SK-N-SH treated with all-trans-retinoic acid at 6 μM for 48 hours (cell line): ENCODE results near the gene CCBE1.

Source experiments
- ATAC-seq: fragments of 200-7000 bp; cut with Tn5 transposase; 3 replicates; pipeline ENCODE4 v1.9.1; 2020; ENCODE audit warnings: mild to moderate bottlenecking, moderate library complexity
- ARNTL ChIP-seq: fragments of 450-650 bp; formaldehyde crosslinking; IDR thresholded peaks from 2 replicates; pipeline ENCODE4 v1.5.0; 2020; ENCODE audit warnings: low read depth, mild to moderate bottlenecking, moderate library complexity, borderline replicate concordance
- BACH2 ChIP-seq: fragments of 250-450 bp; sonication (Bioruptor Pico); IDR thresholded peaks from 2 replicates; pipeline ENCODE4 v1.9.0; 2021; ENCODE audit warnings: mild to moderate bottlenecking, borderline replicate concordance
- CREB5 ChIP-seq: fragments of 250-450 bp; sonication (Bioruptor Pico); IDR thresholded peaks from 2 replicates; pipeline ENCODE4 v1.5.1; 2020; ENCODE audit warnings: low read depth, mild to moderate bottlenecking, moderate library complexity
- CSDC2 ChIP-seq: fragments of 250-450 bp; sonication (Bioruptor Pico); IDR thresholded peaks from 2 replicates; pipeline ENCODE4 v1.5.0; 2020; ENCODE audit warnings: mild to moderate bottlenecking, moderate library complexity
- CSRNP3 ChIP-seq: fragments of 250-450 bp; sonication (Bioruptor Pico); IDR thresholded peaks from 2 replicates; pipeline ENCODE4 v1.5.1; 2021; ENCODE audit warnings: mild to moderate bottlenecking, moderate library complexity
- ESRRG ChIP-seq: fragments of 250-450 bp; sonication (Bioruptor Pico); IDR thresholded peaks from 2 replicates; pipeline ENCODE4 v1.6.1; 2021; ENCODE audit warnings: mild to moderate bottlenecking
- OSR1 ChIP-seq: fragments of 250-450 bp; sonication (Bioruptor Pico); IDR thresholded peaks from 2 replicates; pipeline ENCODE4 v1.8.0; 2022; ENCODE audit warnings: moderate library complexity, mild to moderate bottlenecking, inconsistent platforms
- PATZ1 ChIP-seq: fragments of 250-450 bp; sonication (Bioruptor Pico); IDR thresholded peaks from 2 replicates; pipeline ENCODE4 v1.8.0; 2020; ENCODE audit warnings: mild to moderate bottlenecking, moderate library complexity, borderline replicate concordance
- POU6F1 ChIP-seq: fragments of 250-450 bp; sonication (Bioruptor Pico); IDR thresholded peaks from 2 replicates; pipeline ENCODE4 v1.8.0; 2021; ENCODE audit warnings: low read depth, mild to moderate bottlenecking, moderate library complexity, borderline replicate concordance
- PPARA ChIP-seq: fragments of 250-450 bp; sonication (Bioruptor Pico); IDR thresholded peaks from 2 replicates; pipeline ENCODE4 v1.5.0; 2020; ENCODE audit warnings: mild to moderate bottlenecking, borderline replicate concordance
- RARB ChIP-seq: fragments of 250-450 bp; sonication (Bioruptor Pico); IDR thresholded peaks from 2 replicates; pipeline ENCODE4 v1.8.0; 2021; ENCODE audit warnings: mild to moderate bottlenecking, moderate library complexity
- SNAI2 ChIP-seq: fragments of 250-450 bp; sonication (Bioruptor Pico); IDR thresholded peaks from 2 replicates; pipeline ENCODE4 v1.5.0; 2020; ENCODE audit warnings: mild to moderate bottlenecking, moderate library complexity
- TCF4 ChIP-seq: fragments of 250-450 bp; sonication (Bioruptor Pico); IDR thresholded peaks from 2 replicates; pipeline ENCODE4 v1.8.0; 2021; ENCODE audit warnings: mild to moderate bottlenecking, moderate library complexity, borderline replicate concordance
- TOX ChIP-seq: fragments of 250-450 bp; sonication (Bioruptor Pico); IDR thresholded peaks from 2 replicates; pipeline ENCODE4 v1.8.0; 2021; ENCODE audit warnings: mild to moderate bottlenecking, moderate library complexity, borderline replicate concordance
- ZC3H10 ChIP-seq: fragments of 250-450 bp; sonication (Bioruptor Pico); IDR thresholded peaks from 2 replicates; pipeline ENCODE4 v1.5.1; 2021; ENCODE audit warnings: mild to moderate bottlenecking, moderate library complexity
- ZFP3 ChIP-seq: fragments of 250-450 bp; sonication (Bioruptor Pico); IDR thresholded peaks from 2 replicates; pipeline ENCODE4 v1.5.0; 2020; ENCODE audit warnings: mild to moderate bottlenecking, moderate library complexity
- ZFP30 ChIP-seq: fragments of 450-650 bp; formaldehyde crosslinking; IDR thresholded peaks from 2 replicates; pipeline ENCODE4 v1.5.0; 2022; ENCODE audit warnings: mild to moderate bottlenecking, moderate library complexity
- ZNF565 ChIP-seq: fragments of 450-650 bp; formaldehyde crosslinking; conservative IDR thresholded peaks from 2 replicates; pipeline ENCODE4 v1.5.0; 2020; ENCODE audit warnings: low read depth, mild to moderate bottlenecking, moderate library complexity
- ZNF70 ChIP-seq: fragments of 450-650 bp; formaldehyde crosslinking; IDR thresholded peaks from 2 replicates; pipeline ENCODE4 v1.5.0; 2020; ENCODE audit warnings: mild to moderate bottlenecking, moderate library complexity
- ZNF8 ChIP-seq: fragments of 450-650 bp; formaldehyde crosslinking; IDR thresholded peaks from 2 replicates; pipeline ENCODE4 v1.5.0; 2020; ENCODE audit warnings: mild to moderate bottlenecking, moderate library complexity

The CCBE1 gene

DNA sequence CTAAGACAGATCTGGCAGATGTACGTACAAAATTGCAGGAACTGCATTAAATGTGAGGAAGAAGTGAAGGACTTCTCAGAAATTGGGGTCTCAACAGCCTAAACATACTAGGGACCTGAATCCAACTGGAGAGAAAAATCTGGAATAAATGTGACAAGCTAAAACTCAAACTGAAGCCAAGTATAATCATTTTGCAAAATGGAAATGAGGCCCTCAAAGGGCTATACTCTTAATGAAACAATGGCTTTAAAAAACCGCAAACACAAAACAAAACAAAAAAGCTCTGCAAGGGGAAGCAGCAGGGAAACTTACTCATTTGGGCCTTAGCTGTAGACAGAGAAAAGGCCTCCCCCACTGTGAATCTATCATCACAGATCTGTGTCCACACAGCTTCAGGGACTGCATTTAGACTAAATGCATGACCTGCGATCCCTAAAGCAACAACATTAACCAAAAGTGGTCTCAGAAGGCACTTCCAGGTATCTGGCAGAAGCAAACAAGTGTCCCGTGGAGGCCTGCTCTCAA is 63.2 kb downstream of the CCBE1 start (continued):
- TF ChIP-seq ESRRG (CRISPR knock-in tag) = no peak
- no peak for TF ChIP-seq PPARA (CRISPR knock-in tag)
- TF ChIP-seq ZFP3 = no peak
- no peak for TF ChIP-seq OSR1 (CRISPR knock-in tag)
- no peak for TF ChIP-seq CSRNP3 (CRISPR knock-in tag)
- no peak for TF ChIP-seq ARNTL (CRISPR knock-in tag)
- no peak for TF ChIP-seq ZC3H10 (CRISPR knock-in tag)
- TF ChIP-seq TCF4 = no peak

DNA sequence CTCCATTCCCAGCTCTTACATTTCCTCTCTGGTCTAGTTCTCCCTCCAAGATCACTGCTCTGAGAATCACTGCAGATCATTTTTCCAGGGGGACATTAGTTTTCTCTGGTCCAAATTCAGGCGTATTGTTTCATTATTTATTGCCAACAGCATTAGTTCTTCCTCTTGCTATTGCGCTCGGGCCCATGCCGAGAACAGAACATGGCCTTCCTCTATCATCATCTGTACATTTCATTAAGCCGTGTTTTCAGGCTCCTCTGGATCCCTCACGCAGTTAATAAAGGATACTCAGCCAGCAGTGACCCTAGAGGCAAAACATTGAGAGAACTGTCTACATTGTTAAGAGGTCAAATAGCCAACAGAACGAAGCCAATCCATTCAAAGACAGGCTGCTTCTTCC is 63.9 kb downstream of the CCBE1 start:
- TF ChIP-seq ZFP30 (CRISPR knock-in tag) = no peak
- no peak for TF ChIP-seq CREB5
- TF ChIP-seq CSRNP3 (CRISPR knock-in tag) = no peak
- no peak for ATAC-seq

- peak; percentile 77 for ATAC-seq
- TF ChIP-seq POU6F1 (CRISPR knock-in tag) (no peak), ZNF70 (CRISPR knock-in tag) (no peak), ESRRG (CRISPR knock-in tag) (no peak), CSRNP3 (CRISPR knock-in tag) (no peak), BACH2 (no peak), CREB5 (no peak), ZC3H10 (CRISPR knock-in tag) (no peak), TOX (CRISPR knock-in tag) (no peak), TCF4 (no peak), ZNF8 (CRISPR knock-in tag) (no peak), ZNF565 (CRISPR knock-in tag) (no peak), SNAI2 (no peak), CSDC2 (no peak)
These were observed 65.5 kb downstream of the CCBE1 start for GRCh38 chr18:59631583-59632181.

- ATAC-seq = no peak
- TF ChIP-seq ESRRG (CRISPR knock-in tag) (no peak), ZNF8 (CRISPR knock-in tag) (no peak), POU6F1 (CRISPR knock-in tag) (no peak), CSDC2 (no peak), PPARA (CRISPR knock-in tag) (no peak), ZFP3 (no peak), ZC3H10 (CRISPR knock-in tag) (no peak), ARNTL (CRISPR knock-in tag) (no peak), OSR1 (CRISPR knock-in tag) (no peak), CSRNP3 (CRISPR knock-in tag) (no peak), TOX (CRISPR knock-in tag) (no peak), RARB (no peak), PATZ1 (CRISPR knock-in tag) (no peak), SNAI2 (no peak)
These were observed 67.3 kb downstream of the CCBE1 start for GRCh38 chr18:59629894-59630293.
